Endothelial cell of umbilical vein (primary cell): ENCODE data around the gene ANKRD33B. TPM values are rescaled to one million over a fixed set of nuclear protein-coding genes. Genes with fewer than 3 reads are reported as not detected.
"Not testable (repeated sequence)": the region's sequence is repeated elsewhere in the genome, so short reads cannot be mapped to it uniquely, and the experiment has no call there.

ENCODE experiments used
- BruUV-seq: library from RNA; stranded (reverse); fragments of 400-500 nt; replicated peaks from 2 replicates; lab custom pipeline; 2021; lab: Mats Ljungman, UMichigan
- CTCF ChIA-PET: fragments of 300-600, 350-600 bp; sonication (Branson Sonifier 250); formaldehyde crosslinking; loops from one replicate; lab custom pipeline; 2021; ENCODE audit warnings: antibody characterized with exemption, inconsistent platforms; lab: Charles Lee
- POLR2A ChIA-PET: fragments of 300-600, 350-600 bp; sonication (Branson Sonifier 250); formaldehyde crosslinking; loops from one replicate; lab custom pipeline; 2021; ENCODE audit warnings: antibody characterized with exemption, inconsistent platforms; lab: Charles Lee
- DNase-seq: peaks from one replicate; pipeline ENCODE4 v3.0.0-alpha.2; 2011; ENCODE audit warnings: low read depth, low spot score
- FAIRE-seq: peaks from 2 replicates; lab custom pipeline; 2011; peaks lifted over from hg19 to GRCh38; lab: Jason Lieb, UNC
- H2AFZ ChIP-seq: 2 replicates; pipeline ENCODE4 v1.6.0; 2012; ENCODE audit warnings: low read depth, low read length, control low read depth, inconsistent platforms
- H3K27ac ChIP-seq: 2 replicates; pipeline ENCODE4 v1.5.1; 2011; ENCODE audit warnings: low read depth, mild to moderate bottlenecking, control low read depth, low read length, moderate library complexity; ENCODE audit not compliant: insufficient read depth
- H3K27me3 ChIP-seq, 2 experiments: 2 replicates each; pipeline versions ENCODE4 v1.6.0 to v1.6.1; 2011; ENCODE audit warnings: low read length in 2 of 2, mixed read lengths in 1 of 2; ENCODE audit not compliant: control insufficient read depth in 2 of 2, insufficient read depth in 2 of 2
- H3K36me3 ChIP-seq, 2 experiments: 2 replicates in 1 of 2; 3 replicates in 1 of 2; pipeline ENCODE4 v1.5.1; 2011; ENCODE audit warnings: low read length in 2 of 2, mild to moderate bottlenecking in 1 of 2, moderate library complexity in 1 of 2; ENCODE audit not compliant: control insufficient read depth in 2 of 2, insufficient read depth in 2 of 2; ENCODE audit errors: extremely low read depth in 1 of 2
- H3K4me1 ChIP-seq: 3 replicates; pipeline ENCODE4 v1.5.1; 2011; ENCODE audit warnings: mild to moderate bottlenecking, low read length; ENCODE audit not compliant: control insufficient read depth, insufficient read depth; ENCODE audit errors: extremely low read depth
- H3K4me2 ChIP-seq: 2 replicates; pipeline ENCODE4 v1.6.1; 2011; ENCODE audit warnings: low read length, control low read depth, mixed read lengths; ENCODE audit not compliant: insufficient read depth
- H3K4me3 ChIP-seq, 3 experiments: fragments of 200-600 bp in 1 of 3; sonication (generic), shearing (Covaris generic) in 1 of 3; replicated peaks in 1 of 3; 2 replicates each; pipeline ENCODE4 v1.5.1; 2011 to 2016; ENCODE audit warnings: control low read depth in 3 of 3, low read length in 3 of 3, mild to moderate bottlenecking in 2 of 3, inconsistent platforms in 1 of 3, low read depth in 1 of 3, moderate library complexity in 1 of 3; ENCODE audit not compliant: insufficient read depth in 1 of 3
- H3K79me2 ChIP-seq: 2 replicates; pipeline ENCODE4 v1.6.0; 2012; ENCODE audit warnings: low read length, inconsistent platforms; ENCODE audit not compliant: control insufficient read depth, insufficient read depth
- H3K9ac ChIP-seq: replicated peaks from 2 replicates; pipeline ENCODE3; 2011; ENCODE audit warnings: low read length, control low read depth; ENCODE audit not compliant: insufficient read depth; ENCODE audit errors: extremely low read depth
- H3K9me1 ChIP-seq: replicated peaks from 3 replicates; pipeline ENCODE4 v1.6.0; 2011; ENCODE audit warnings: mild to moderate bottlenecking, low read length; ENCODE audit not compliant: control insufficient read depth, insufficient read depth; ENCODE audit errors: extremely low read depth
- H3K9me3 ChIP-seq: replicated peaks from 2 replicates; pipeline ENCODE4 v1.5.1; 2012; ENCODE audit warnings: low read length, inconsistent platforms; ENCODE audit not compliant: control insufficient read depth, insufficient read depth
- H4K20me1 ChIP-seq: replicated peaks from 2 replicates; pipeline ENCODE3; 2011; ENCODE audit warnings: mild to moderate bottlenecking, low read length; ENCODE audit not compliant: control insufficient read depth, insufficient read depth; ENCODE audit errors: extremely low read depth
- CTCF ChIP-seq, 2 donors: IDR thresholded peaks; 1 replicate in 1 of 2; 2 replicates in 1 of 2; pipeline ENCODE4 v1.5.1; 2011; ENCODE audit warnings: low read length in 2 of 2, mild to moderate bottlenecking in 2 of 2, moderate library complexity in 2 of 2, control low read depth in 1 of 2, inconsistent platforms in 1 of 2, low read depth in 1 of 2; ENCODE audit not compliant: insufficient read depth in 1 of 2; ENCODE audit errors: extremely low read depth in 1 of 2
- JUN ChIP-seq: IDR thresholded peaks from 2 replicates; pipeline ENCODE4 v1.6.1; 2011; ENCODE audit warnings: borderline replicate concordance, low read depth; ENCODE audit not compliant: insufficient read length, insufficient read depth
- MAX ChIP-seq: IDR thresholded peaks from 2 replicates; pipeline ENCODE4 v1.6.1; 2011; ENCODE audit not compliant: insufficient read depth, insufficient read length
- MYC ChIP-seq: IDR thresholded peaks from one replicate; pipeline ENCODE4 v1.6.1; 2011; ENCODE audit warnings: mild to moderate bottlenecking, low read depth, low read length
- POLR2AphosphoS5 ChIP-seq: IDR thresholded peaks from 2 replicates; pipeline ENCODE4 v1.6.1; 2012; ENCODE audit warnings: low read depth, mild to moderate bottlenecking, control low read depth, low read length, moderate library complexity; ENCODE audit not compliant: insufficient read depth
- dilution Hi-C: fragments of 300-500 bp; cut with MboI; formaldehyde crosslinking; loops from one replicate; pipeline ENCODE4 v1.15.0; 2019; ENCODE audit warnings: low sequenced_read_pairs; ENCODE audit not compliant: extremely low pct_ligation_motif_present
- intact Hi-C: fragments of 100-400 bp; cut with micrococcal nuclease; formaldehyde crosslinking; loops from one replicate; pipeline ENCODE4 v1.10.0; 2022
- polyA plus RNA-seq, 4 experiments: library from polyadenylated mRNA; depleted of rRNA in 3 of 4; stranded (reverse) in 3 of 4; unstranded in 1 of 4; fragments of >200 nt; gene quantifications; 2 replicates each; pipeline versions ENCODE4 v1.2.1 to v1.2.3, GENCODE V29; 2011 to 2012; ENCODE audit warnings: missing spikeins in 1 of 4
- total RNA-seq: library from RNA; stranded (reverse); gene quantifications from 2 replicates; pipeline ENCODE4 v1.2.3, GENCODE V29; 2021

Gene ANKRD33B
- total and polyA plus RNA-seq, 2 donors (not counting 3 experiments of a cell fraction or from before 2014, with no cell fraction given) = 2.4 to 5.4 TPM

GRCh38 chr5:10607666-10608073, 43.8 kb downstream of the ANKRD33B start:
- Histone ChIP-seq H3K4me1 (no peaks in the 10 kb centered on the region), H3K9me3 (no peaks in the 10 kb centered on the region), H3K9me1 (no peaks in the 10 kb centered on the region), H3K27ac (no peak overlapping the region), H3K27me3 (no peaks in the 10 kb centered on the region), H4K20me1 (no peaks in the 10 kb centered on the region), H3K4me2 (no peak overlapping the region), H3K36me3 (no peaks in the 10 kb centered on the region), H3K4me3 (no peak overlapping the region), H3K9ac (no peak overlapping the region), H3K79me2 (no peaks in the 10 kb centered on the region), H2AFZ (no peak overlapping the region)
- intact Hi-C loops (no loop called here), dilution Hi-C loops (no loop called here)
- no peak for TF ChIP-seq POLR2AphosphoS5
- no peak for TF ChIP-seq CTCF (IDR thresholded peaks at IDR 0.05; ENCODE audit: extremely low read depth in 1 of 2, insufficient read depth in 1 of 2, low read depth in 1 of 2, low read length in 2 of 2)
- TF ChIP-seq MAX = no peak
- TF ChIP-seq JUN = no peak
- no peak for TF ChIP-seq MYC
- ChIA-PET CTCF (interaction anchor here (0.9 to 2.8 kb wide), 5 partner anchors 13 to 155 kb away, joined by 3 to 25 read pairs (median 5); no protein-coding TSS in a partner anchor), POLR2A (interaction anchor here (0.6 to 0.7 kb wide), 2 partner anchors 15 to 394 kb away, joined by 3 to 6 read pairs; no protein-coding TSS in a partner anchor)
- BruUV-seq = no TSS peak
- peak; percentile 33 for DNase-seq
- FAIRE-seq = no peak

- H3K27ac ChIP-seq, intact Hi-C loops, H3K4me1 ChIP-seq, H3K36me3 ChIP-seq, H4K20me1 ChIP-seq, BruUV-seq, H3K4me3 ChIP-seq, H3K79me2 ChIP-seq, dilution Hi-C loops, H3K27me3 ChIP-seq, DNase-seq, H3K4me2 ChIP-seq, H3K9me1 ChIP-seq, H2AFZ ChIP-seq, FAIRE-seq, H3K9me3 ChIP-seq, H3K9ac ChIP-seq: not testable (repeated sequence)
- POLR2A ChIA-PET = interaction anchor here (0.6 to 0.7 kb wide), 2 partner anchors 15 to 394 kb away, joined by 3 to 6 read pairs; no protein-coding TSS in a partner anchor
- CTCF ChIA-PET = interaction anchor here (1.0 to 2.8 kb wide), 4 partner anchors 12 to 150 kb away, joined by 3 to 25 read pairs (median 4); no protein-coding TSS in a partner anchor
Measured at GRCh38 chr5:10608081-10608480, 44.2 kb downstream of the ANKRD33B start.
